Tibial nerve (tissue), 4 donors: ENCODE measurements around the gene GTF3C1.

ENCODE experiments used
- CTCF ChIP-seq, 5 experiments: fragments of 200-600 bp in 3 of 5; fragments of 450-650 bp in 2 of 5; sonication (generic) in 3 of 5; IDR thresholded peaks; one replicate each; pipeline ENCODE4 v1.5.1; 2016 to 2019; ENCODE audit warnings: antibody characterized with exemption in 5 of 5, mild to moderate bottlenecking in 3 of 5, moderate library complexity in 2 of 5
- EP300 ChIP-seq, 2 donors: sonication (generic); formaldehyde crosslinking; IDR thresholded peaks; one replicate each; pipeline ENCODE4 v1.6.1; 2017; ENCODE audit warnings: antibody characterized with exemption in 2 of 2, mild to moderate bottlenecking in 1 of 2

GRCh38 chr16:27471661-27472060 is 78.1 kb downstream of the GTF3C1 start:
- no peak for TF ChIP-seq CTCF (IDR thresholded peaks at IDR 0.05)
- no peak for TF ChIP-seq EP300 (IDR thresholded peaks at IDR 0.05)
